RWPE1 (cell line): Measurements from ENCODE around the gene ZDHHC24.
A peak's percentile ranks its signal among the peaks of the same experiment; 100 is the strongest.
"Not testable (repeated sequence)": the region's sequence is repeated elsewhere in the genome, so short reads cannot be mapped to it uniquely, and the experiment has no call there.

Source experiments
- CTCF ChIA-PET: fragments of 350-600 bp; sonication (Branson Sonifier 250); formaldehyde crosslinking; extraction: SDS; loops from one replicate; lab custom pipeline; 2021; lab: Yijun Ruan, JAX
- POLR2A ChIA-PET: fragments of 400-600 bp; formaldehyde crosslinking; extraction: SDS; loops from one replicate; lab custom pipeline; 2020; ENCODE audit warnings: antibody characterized with exemption; ENCODE audit not compliant: low non-redundant PET; lab: Yijun Ruan, JAX
- DNase-seq: peaks from one replicate; pipeline ENCODE4 v3.0.0; 2012; ENCODE audit warnings: low spot score
- H3K27ac ChIP-seq: fragments of 450-650 bp; 2 replicates; pipeline ENCODE4 v1.5.1; 2017
- TF ChIP-seq, protein P1 (sequence below): fragments of 450-650 bp; conservative IDR thresholded peaks from 2 replicates; pipeline ENCODE4 v1.5.1; 2017; ENCODE audit warnings: low read depth, mild to moderate bottlenecking

The ZDHHC24 gene

DNA sequence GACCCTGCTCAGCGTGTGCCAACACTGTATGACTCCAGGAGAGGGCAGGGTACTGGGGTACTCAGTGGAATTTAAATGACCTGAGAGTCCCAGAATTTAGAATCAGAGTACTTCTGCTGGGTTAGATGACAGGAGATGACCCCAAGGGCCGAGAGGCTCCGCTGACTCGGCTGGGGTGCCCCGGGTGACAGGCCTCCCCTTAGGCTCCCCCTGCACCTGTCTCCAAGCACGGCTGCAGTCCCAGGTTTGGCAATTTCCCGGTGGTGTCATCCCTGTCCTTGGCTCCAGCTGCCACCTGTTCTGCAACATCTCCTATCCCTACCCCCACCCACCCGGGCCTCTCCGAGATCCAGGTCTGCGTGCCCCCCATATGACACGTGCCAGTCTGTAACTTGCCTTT, 2.2 kb upstream of the ZDHHC24 start:
- no peak for DNase-seq
- POLR2A ChIA-PET: no interaction called here
- CTCF ChIA-PET: no interaction called here
- no peak overlapping the region for H3K27ac ChIP-seq
- TF ChIP-seq, protein P1, sequence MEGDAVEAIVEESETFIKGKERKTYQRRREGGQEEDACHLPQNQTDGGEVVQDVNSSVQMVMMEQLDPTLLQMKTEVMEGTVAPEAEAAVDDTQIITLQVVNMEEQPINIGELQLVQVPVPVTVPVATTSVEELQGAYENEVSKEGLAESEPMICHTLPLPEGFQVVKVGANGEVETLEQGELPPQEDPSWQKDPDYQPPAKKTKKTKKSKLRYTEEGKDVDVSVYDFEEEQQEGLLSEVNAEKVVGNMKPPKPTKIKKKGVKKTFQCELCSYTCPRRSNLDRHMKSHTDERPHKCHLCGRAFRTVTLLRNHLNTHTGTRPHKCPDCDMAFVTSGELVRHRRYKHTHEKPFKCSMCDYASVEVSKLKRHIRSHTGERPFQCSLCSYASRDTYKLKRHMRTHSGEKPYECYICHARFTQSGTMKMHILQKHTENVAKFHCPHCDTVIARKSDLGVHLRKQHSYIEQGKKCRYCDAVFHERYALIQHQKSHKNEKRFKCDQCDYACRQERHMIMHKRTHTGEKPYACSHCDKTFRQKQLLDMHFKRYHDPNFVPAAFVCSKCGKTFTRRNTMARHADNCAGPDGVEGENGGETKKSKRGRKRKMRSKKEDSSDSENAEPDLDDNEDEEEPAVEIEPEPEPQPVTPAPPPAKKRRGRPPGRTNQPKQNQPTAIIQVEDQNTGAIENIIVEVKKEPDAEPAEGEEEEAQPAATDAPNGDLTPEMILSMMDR: no peak

DNA sequence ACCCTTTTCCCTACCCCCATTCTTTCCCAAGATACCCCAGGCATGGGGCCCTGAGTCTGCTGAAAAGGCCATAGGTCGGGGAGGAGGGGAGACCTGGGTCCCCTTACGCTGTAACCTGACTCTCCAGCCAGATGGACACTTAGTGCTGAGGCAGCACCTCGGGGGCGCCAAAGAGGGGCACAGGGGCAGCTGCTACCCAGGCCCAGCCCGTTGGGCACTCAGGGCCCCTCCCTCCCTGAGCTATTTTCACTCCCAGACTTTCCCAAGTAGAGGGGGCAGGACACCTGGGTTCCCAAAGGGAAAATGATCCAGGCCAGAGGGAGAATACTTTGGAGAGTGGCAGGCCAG, 1.8 kb upstream of the ZDHHC24 start:
- CTCF ChIA-PET: no interaction called here
- POLR2A ChIA-PET: interaction anchor here (0.7 kb wide), 1 partner anchor 987 kb away, joined by 3 read pairs; no protein-coding TSS in a partner anchor
- TF ChIP-seq, protein P1: no peak
- H3K27ac ChIP-seq: no peak overlapping the region
- DNase-seq: no peak

DNA sequence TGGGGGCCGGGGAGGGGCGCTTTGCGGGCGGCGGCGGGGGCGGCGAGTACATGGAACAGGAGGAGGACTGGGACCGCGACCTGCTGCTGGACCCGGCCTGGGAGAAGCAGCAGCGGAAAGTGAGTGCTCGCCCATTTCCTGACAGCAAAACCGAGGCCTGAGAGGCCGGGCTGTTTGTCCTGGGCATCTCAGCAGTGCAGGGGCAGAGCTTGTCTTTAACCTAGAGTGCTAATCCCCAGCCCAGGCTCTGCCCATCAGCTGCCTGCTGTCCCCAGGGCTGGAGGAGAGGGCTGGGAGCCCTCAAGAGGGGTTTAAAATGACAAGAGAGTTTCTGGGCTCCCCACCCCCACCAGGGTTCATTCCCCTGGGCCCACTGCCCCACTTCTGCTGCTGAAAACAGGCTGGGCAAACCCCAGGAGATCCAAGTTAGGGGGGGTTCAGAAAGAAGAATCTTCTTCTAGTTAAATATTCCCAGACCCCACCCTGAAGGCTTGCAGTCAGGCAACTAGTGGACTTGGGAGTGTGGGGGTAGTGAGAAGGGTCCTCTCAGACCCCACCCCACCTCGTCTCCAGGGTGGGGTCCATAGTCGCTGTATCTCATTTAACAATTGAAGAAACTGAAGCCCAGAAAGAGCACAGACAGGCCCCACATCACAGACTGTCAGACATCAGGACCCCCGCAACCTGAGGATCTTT, 1.3 kb upstream of the ZDHHC24 start:
- TF ChIP-seq, protein P1: no peak
- no peak overlapping the region for H3K27ac ChIP-seq
- POLR2A ChIA-PET: interaction anchor here (0.7 kb wide), 1 partner anchor 987 kb away, joined by 3 read pairs; no protein-coding TSS in a partner anchor
- no peak for DNase-seq
- CTCF ChIA-PET: interaction anchor here (0.5 to 0.6 kb wide), 2 partner anchors 28 to 1963 kb away, joined by 4 to 6 read pairs; no protein-coding TSS in a partner anchor

DNA sequence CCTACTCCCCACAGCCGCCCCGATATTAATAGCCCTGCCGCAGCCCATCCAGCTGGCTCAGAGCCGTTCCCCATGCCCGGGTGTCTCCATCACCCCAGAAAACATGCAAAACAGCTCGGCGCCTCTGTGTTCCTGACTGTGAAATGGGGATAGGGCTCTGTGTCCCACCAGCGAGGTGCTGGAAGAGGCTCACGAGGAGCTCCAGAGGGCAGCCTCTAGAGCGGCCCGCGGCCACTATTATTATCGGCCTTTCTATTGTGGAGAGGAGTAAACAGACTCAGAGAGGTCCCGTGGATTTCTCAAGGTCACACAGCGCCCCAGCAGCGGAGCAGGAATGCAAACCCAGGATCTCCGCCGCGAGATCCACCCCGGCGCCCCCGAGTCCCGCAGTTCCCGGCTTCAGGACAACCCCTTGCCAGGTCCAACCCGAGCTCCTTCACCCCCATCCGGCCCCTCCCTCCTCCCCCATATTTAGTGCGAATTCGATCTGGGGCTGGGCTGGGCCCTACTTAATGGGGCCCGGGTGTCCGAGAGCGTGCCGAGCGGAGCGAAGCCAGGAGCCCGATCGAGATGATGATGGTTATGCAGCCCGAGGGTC, 619 bp upstream of the ZDHHC24 start, which contains the start of gene ACTN3:
TSS of gene ACTN3 (plus strand) at position 536 of the 598 bp plus-strand sequence. CDS start at position 571, 35 bp downstream.
- TF ChIP-seq, protein P1: no peak
- POLR2A ChIA-PET: interaction anchor here (0.7 to 0.9 kb wide), 2 partner anchors 12 to 20 kb away, joined by 3 to 4 read pairs; no protein-coding TSS in a partner anchor
- CTCF ChIA-PET: interaction anchor here (0.5 to 1.0 kb wide), 4 partner anchors 27 to 1962 kb away, joined by 3 to 6 read pairs (median 4); partner anchors contain the start of genes CCDC87 and CCS
- H3K27ac ChIP-seq: peak within 1 kb of the TSS; percentile 66
- DNase-seq: no peak

DNA sequence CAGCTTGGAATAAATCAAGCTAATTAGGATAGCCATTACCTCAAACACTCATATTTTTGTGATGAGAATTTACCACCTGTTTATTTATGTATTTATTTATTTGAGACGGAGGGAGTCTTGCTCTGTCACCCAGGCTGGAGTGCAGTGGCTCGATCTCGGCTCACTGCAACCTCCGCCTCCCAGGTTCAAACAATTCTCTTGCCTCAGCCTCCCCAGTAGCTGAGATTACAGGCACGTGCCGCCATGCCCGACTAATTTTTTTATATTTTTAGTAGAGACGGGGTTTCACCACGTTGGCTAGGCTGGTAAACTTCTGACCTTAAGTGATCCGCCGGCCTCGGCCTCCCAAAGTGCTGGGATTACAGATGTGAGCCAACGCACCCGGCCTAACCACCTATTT, 896 bp downstream of the ZDHHC24 start:
- POLR2A ChIA-PET: interaction anchor here (0.5 kb wide), 1 partner anchor 144 kb away, joined by 4 read pairs; no protein-coding TSS in a partner anchor
- CTCF ChIA-PET: interaction anchor here (0.7 kb wide), 1 partner anchor 34 kb away, joined by 3 read pairs; no protein-coding TSS in a partner anchor
- DNase-seq: not testable (repeated sequence)
- H3K27ac ChIP-seq: 0 out of 2 replicates have a peak overlapping the region, but pooled peaks have one; percentile 66

DNA sequence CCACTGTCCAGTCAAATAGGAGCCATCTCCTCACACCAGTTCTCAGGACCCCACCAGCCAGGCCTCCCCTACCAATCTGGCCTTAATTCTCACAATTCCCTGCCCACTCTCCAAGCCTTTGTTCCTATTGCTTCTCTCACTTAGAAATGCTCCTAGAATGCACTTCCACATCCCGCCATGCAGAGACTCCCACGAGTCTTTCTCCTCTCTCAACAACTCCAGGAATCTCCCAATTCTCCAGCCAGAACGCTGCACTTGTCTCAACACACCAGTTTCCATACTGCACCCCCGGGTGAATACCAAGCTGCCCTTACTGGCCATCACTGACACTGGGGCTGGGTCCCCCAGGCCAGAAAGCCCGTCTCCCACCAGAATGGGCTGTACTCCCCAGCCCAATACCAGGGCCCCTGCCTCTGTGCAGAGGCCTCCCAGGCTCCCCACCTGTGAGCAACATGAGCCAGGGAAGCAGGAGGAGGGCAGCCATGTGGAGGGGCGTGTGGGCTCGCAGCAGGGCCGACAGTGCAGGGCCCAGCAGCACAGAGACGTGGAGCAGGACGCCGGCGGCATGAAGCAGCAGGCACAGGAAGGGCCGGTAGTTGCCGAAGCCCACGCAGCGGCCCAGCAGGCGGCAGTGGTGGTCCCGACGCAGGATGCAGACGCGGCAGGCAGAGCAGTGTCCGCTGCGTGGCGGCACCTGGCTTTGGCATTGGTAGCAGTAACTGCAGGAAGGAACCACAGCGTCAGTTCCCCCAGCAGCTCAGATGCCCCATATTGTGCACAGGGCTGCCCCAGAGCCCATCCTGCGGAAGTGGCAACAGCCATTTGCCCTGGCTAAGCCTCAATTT, 2.4 kb downstream of the ZDHHC24 start:
- DNase-seq: no peak
- CTCF ChIA-PET: no interaction called here
- POLR2A ChIA-PET: no interaction called here
- TF ChIP-seq, protein P1: no peak
- peak overlapping the region; percentile 54; the same call in 1 of the 2 replicates for H3K27ac ChIP-seq
